SIG-M5 treated with dmso at 0.1 percent for 504 hours (cell line): Measurements from ENCODE around the gene FBXO24.
"Not testable (repeated sequence)": the region's sequence is repeated elsewhere in the genome, so short reads cannot be mapped to it uniquely, and the experiment has no call there.

Experiments used
- DNase-seq: peaks from one replicate; lab custom pipeline; 2025; ENCODE audit not compliant: unreplicated experiment; lab: John Stamatoyannopoulos, UW

FBXO24 gene

DNA sequence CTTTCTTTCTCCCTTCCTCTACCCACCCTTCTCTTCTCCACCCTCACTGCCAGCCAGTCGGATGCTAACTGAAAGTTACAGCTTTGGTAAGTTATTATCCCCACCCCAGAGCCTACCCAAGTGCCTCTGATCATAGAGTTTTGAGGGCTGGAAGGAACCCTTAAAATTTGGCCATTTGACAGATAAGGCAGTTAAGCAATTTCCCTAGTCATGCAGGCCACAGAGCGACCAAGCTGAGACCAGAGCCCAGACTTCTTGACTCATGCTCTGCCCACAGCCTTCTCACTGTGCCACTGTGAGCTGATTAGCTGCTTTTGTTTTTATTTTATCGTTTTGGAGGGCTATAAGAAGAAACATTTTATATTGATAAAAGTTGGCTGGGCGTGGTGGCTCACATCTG, 29.6 kb upstream of the FBXO24 start:
- DNase-seq: no peak

DNA sequence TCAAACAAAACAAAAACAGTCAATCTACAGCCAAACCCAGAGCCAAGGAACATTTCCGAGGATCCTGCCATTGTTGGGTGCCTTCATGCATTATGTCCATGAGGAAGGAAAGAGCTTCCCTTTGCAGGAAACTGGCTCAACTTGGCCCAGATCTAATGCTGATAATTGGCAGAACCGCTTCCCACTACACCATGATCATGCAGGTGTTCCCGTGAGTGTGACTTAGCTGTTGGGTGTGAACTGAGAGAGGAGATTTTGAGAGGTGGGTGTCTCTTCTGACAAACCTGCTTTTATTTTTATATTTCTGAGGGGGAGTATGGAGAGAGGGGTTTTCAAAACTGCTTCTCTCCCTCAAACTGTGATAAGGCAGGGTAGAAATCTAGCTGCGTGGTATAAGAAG, 27.0 kb upstream of the FBXO24 start:
- DNase-seq: no peak

DNA sequence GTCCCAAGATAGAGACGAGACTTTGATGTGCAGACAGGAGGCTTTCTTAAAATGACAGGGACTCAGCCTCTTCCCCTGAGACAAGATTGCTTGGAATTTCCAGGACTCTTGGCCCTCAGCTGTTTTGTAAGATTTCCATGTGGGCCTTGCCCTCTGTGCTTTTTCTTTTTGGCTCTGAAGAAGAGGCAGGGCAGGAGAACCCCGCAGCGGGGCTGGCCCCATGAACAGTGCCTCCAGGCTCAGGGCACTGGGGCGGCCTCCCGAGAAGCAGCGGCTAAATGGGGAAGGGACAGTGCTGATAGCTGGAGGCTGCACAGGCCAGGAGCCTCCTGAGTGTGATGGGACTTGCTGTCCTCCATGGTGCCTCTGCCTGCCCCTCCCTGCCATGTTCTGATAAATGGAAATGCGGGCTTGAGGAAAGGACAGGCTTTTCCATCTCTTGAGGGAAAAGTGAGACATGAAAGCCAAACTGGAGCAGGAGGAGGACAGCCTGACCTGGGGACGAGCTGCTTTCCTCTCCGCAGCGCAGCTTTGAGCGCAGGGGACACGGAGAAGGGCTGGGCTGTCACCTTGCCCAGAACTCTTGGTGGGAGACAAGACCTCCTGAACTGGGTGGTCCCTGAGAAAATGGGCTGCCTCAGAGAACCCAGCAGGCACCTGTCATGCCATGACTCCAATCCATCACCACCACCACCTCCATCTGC, 24.5 kb upstream of the FBXO24 start:
- DNase-seq: no peak

DNA sequence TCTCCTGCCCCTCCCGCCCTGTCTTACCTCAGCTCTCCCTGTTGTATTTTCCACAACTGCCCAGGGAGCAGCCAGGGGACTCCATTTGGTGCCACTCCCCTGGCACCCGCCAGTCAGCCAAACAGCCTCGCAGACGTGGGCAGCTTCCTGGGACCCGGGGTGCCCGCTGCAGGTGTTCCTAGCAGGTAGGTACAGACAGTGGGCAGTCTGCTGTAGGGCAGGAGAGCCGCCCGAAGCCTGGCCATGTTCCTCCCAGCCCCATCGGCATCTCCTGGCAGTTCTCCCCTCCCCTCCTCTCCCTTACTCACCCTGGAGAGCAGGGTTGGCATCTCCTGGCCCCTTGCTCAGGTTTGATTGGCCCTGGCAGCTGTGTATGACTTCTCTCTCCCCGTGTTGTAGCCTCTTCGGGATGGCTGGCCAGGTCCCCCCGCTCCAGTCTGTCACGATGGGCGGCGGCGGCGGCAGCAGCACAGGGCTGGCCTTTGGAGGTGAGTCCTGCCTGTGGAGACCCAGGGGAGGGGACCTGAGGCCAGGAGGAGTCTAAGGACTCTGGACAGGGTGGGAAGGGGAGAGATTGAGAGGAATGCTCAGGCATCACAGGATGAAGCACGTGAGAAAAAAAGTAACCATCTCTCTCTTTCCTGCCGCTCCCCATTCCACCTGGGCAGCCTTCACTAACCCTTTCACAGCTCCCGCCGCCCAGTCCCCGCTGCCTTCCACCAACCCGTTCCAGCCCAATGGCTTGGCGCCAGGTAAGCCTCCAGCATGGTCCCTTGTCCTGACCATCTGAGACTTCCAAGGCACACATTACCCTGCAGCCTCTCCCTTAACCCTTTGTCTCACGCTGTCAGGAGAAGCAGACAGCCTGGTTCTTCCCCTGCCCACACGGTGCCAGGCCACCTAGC, 23.7 kb upstream of the FBXO24 start:
- DNase-seq: no peak

DNA sequence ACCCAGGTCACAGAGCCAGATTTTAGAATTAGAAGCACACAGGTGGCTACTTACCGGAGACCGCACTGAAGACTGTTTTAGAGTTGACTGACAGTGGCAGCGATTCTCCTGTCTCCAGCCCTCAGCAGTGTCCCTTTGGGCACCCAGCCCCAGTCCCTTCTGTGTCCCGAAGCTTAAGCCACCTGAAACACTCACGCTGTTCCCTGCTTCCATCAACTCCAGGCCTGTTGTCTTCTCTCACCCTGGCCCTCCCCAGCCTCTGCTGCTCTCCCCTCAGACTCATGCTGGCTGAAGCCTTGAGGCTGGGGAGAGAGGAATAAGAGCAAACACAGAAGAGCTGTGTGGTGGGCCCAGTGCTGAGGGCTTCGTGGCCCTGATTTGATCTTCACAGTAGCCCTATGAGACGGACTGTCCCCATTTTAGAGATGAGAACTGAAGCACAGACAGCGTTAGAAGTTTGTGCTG, 23.0 kb upstream of the FBXO24 start:
- DNase-seq: no peak

DNA sequence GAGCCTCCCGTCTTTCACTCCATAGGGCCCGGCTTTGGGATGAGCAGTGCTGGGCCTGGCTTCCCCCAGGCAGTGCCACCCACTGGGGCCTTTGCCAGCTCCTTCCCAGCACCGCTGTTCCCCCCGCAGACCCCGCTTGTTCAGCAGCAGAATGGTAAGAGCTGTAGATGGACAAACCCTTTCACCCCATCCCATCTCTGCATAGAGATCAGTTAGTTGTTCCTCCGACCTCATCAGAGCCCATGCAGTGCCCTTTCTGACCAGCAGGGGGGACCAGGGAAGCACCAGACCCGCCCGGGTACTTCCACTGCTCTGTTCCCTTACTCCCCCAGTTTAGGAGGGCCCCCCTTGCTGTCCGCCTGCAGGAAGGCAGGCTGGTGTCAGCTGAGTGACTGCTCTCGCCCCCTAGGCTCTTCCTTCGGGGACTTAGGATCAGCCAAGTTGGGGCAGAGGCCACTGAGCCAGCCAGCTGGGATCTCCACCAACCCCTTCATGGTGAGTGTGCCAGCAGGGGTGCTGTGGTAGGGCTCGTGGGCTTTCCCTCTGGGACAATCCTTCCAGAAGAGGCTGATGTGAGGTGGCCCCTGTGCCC, 22.2 kb upstream of the FBXO24 start:
- DNase-seq: peak; percentile 58

DNA sequence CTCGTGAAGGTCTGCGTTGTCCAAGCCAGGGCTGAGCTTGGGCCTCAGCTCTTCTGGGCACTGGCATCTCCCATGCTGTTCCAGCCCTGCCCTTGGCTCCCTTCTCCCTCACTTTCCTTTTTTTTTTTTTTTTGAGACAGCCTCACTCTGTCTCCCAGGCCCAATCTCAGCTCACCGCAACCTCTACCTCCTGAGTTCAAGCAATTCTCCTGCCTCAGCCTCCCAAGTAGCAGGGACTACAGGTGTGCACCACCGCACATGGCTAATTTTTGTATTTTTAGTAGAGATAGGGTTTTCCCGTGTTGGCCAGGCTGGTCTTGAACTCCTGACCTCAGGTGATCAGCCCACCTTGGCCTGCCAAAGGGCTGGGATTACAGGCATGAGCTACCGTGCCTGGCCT, 21.7 kb upstream of the FBXO24 start:
- not testable (repeated sequence) for DNase-seq

DNA sequence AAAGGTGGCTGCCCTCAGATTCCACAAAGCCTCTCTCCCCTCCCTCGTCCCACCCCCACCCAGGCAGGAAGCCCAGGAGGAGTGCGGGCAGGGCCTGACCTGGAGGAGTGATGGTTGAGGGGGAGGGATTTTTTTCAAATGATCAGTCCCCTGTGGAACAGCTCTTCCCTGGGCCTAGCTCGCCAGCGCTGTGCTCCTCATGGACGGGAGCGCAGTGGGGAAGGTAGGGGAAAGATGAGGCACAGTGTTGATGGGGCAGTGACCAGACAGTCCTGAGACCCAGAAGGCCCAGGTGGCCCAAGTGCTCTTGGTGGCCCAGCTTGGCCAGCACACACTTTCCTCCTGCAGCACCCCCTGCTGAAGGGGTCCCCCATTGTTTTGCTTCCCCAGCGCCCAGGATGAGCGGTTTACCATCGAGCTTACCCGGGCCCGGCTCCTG, 21.0 kb upstream of the FBXO24 start:
- DNase-seq: no peak

DNA sequence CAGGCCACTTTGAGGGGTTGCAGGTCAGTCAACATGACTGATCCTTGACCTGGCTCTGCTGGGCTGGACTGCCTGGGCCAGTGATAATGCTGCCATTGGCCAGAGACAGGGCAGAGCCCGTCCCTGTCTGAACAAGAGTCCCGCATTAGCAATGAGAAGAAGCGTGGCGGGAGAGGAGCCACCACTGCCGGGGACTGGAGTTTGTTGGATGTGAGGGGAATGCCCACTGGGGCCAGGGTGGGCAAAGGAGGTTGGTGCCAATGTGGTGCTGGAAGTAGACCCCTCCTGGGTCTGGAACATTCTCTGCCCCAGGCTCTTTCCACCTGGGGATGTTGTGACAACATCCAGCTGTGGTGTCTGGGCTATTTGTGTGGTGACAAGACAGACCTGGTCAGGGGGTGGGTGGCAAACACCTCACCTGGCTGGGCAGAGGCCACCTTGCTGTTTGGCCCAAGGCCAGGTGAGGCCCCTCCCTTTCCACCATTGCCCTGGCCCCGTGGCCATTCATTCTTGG, 20.1 kb upstream of the FBXO24 start:
- no peak for DNase-seq

DNA sequence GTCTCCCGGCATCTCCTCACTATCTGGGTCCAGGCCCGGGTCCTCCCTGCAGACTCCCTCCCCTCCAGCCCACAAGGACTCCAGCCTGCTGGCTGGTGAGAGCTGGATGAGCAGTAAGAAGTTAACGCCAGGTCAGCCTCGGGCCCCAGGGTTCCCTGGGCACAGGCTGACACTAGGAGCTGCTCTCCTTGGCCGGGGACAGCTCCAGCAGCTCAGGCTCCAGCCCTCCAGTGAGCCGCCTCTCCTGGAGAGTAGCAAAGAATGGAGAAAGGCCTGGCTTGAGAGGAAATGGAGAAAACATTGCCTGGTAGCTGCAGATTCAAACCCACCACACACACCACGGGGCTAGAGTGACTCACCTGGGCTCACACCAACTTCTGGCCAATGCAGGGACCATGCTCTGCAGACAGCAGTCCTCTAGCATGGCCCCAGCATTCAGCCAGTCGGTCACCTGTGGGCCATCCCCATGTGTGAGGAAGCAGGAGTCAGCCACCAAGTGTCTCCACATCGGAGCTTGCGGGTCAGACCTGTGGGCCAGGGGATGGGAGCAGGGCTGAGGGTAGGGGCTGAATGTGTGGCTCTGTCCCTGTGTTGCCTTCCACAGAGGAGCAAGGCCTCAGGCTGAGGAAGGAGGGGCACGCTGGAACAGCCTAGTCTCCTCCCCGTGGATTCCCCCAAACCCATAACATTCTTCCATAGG, 18.9 kb upstream of the FBXO24 start:
- DNase-seq: no peak

DNA sequence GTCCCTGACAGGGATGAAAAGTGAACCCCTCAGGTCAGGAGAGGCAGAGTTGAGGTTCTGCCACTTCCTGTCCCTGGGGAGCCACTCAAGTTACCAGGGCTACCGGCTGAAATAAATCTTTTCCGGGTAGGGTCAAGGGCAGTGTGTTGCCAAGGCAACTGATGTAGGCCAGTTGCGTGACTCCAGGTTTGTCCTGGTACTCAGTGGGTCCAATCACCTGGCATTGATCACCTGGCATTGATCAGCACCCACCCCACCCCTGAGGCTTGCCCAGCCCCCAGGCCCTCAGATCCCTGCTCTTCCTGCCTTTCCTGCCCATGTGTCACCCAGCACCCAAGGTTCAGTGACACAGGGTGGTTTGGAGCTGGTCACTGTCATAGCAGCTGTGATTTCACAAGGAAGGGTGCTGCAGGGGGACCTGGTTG, 18.4 kb upstream of the FBXO24 start:
- no peak for DNase-seq

DNA sequence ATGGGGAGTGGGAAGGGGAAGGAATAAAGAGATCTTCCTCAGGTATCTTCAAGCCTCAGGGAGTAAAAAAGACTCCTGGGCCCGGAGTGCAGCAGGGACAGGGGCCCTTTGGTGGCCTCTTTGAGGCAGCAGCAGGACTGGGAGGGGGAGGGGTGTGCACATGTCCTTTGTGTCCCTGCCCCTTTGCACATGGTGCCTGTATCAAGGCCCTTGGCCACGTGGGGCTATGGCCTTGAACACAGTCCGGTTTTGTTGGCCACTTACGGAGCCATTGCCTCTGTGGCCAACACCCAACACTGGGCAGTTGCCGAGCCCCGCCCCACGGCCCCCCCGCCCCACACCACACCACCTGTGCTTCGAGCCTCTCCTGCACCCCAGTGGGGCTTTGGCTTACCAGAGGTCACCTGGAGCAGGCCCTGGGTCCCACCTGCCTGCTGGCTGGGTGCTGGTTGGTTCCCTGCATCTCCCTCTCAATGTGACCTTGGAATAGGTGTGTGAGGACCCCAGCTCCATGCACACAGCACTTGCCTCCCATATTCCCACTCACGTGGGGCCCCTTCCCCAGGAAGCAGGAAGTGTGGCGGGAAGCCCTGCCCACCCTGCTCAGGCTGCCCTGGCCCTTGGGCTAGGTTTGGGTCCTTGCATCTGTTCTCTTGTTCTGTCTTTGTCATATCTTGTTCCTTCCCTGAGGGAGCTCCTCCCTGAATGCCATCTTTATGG, 17.8 kb upstream of the FBXO24 start:
- no peak for DNase-seq

DNA sequence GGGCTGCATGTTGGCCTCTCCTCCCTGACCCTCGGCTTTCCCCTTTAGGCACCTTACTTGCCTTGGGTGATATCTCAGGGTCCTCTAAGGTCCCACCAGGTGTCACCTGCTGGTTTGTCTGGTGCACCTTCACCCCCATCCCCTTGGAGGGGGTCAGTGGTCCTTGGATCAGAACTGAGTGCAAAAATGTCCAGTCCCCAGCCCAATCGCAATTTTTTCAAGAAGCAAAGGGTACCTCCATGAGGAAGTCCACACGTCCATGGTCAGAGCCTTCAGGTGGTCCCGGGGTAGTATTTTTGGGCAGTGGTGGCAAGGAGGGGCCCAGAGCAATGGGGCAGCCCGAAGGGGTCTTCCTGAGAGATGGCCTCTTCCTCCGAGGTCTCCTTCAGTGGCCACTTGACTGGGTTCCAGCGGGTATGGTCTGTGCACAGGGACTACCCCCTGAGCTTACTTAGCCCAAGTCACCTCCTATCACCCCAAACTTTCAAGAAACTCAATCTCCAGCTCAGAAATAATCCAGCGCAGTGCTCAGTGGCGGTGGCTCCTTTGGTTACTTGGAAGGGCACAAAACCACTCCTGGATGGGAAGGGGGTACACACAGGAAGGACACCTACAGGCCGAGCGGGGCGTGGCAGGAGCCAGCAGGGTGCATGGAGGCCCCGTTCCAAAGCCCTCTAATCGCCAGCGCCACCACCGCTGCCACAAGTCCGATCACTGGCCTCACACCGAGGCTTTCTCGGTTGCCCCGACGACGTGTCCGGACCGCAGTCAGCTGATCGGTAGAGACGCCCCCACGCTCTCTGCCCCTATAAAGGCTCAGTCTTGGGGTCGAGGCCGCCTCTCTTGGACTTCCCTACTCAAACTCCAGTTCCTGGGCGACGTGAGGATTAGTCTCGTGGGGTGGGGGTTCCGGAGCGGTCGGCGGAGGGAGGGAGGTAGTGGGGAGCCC, 17.0 kb upstream of the FBXO24 start:
- peak; percentile 47 for DNase-seq

DNA sequence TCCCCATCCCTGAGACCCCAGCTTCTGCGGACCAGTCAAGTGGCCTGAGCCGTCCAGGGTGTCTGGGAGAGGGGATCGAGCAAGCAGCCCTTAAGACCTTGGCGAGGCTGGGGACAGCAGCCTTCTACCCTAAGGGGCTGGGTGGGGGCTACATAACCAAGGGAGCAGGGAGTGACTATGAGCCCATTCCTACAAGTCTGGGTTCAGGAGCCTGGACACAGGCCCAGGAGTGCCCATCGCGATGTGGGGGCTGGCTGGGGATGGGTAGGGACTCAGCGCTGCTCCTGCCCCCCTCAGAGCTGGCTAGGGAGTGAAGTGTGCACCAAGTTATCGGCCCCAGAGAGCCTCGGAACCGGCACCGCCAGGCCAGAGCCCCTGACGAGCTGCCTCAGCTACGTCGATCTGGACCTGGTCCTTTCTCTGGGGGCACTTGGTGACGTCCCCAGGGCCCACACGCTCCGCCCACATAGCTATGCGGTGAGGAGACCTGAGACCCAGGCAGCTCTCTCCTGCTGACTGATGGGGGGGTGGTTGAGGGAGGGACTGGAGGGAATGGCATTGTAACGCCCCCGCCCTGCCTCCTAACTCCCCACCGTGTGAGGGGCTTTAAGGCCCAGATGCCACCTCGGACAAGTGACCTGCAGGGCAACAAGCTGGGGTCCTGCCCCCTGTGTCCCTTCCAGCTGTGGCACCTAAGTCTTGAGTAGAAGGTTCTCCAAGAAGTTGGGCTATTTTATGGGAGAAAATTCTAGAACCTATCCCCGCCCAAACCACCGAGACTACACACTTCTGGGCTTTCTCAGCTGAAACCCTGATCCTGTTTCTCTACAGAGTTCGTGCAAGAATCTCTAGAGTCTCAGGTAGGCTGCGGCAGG, 14.9 kb upstream of the FBXO24 start:
- DNase-seq: no peak

DNA sequence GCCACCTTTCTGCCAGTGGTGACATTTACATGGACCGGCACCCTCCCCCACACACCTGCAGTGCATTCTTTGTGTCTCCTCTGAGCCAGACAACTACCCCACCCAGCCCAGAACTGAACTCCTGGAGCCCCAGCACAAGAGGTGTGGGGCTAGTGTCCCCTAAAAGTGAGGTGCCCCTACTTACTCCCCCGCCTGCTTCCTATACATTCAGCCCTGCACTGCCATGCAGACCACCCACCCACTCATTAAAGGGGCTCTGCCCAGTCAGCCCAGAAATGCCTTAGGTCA, 14.4 kb upstream of the FBXO24 start:
- DNase-seq: no peak

DNA sequence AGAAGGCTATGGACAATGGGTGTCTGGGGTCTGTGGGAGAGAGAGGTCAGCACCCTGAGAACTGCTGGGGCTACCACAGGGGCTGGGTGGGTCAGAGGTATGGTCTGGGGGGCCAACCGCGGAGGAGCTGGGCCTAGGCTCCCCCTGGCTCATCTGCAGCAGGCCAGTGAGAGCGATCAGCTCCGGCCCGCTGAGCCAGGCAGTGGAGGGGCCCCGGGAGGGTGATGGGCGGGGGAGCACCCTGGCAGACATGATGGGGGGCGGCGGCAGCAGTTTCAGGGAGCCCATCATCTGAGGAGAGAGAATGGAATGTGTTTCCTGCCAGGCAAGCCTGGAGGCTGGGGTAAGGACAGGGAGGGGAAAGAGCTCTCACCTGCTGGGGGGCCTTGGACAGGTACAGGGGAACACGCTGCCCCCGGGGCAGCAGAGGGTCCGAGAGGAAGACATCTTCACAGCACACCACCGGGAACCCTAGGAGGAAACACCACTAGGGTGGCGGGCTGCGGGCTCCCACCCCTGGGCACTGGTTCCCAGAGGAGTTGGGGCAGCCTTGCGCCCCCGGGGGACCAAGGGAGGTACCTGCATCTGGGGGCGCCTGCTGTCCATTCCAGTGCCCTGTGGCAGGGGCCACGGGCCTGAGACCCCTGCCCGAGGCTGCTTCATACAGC, 13.7 kb upstream of the FBXO24 start:
- no peak for DNase-seq

DNA sequence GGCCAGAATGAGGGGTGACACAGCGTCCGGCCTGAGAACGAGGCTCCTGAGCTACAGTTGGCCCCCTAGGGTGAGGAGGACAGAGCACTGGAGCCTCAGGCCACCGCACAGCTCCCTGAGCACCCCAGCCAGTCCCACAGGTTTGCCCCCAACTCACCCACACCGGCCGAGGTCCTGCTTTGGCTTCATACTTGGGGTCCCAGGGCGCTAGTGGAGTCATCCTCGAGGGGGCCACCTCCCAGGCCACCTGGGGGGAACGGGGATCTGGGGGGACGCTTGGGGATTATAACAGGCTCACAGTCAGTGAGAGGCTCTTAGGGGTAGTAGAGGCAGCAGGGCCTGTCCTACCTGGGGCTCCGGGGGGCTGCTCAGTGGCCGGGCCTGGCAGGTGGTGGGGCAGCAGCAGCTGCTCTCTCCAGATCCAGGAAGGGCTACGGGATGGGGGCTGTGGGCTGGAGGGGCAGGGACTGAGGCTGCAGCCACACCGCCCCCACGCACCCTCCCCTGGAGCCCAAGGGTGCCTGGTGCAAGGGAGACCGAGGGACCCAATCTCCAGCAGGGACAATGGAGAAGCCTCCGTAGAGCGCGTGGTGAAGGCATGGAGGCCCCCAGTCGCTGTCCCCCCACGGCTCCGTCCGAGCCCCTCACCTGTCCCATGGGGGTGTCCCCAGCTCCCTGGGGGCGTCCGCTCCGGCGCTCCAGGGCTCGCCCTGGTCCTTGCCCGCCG, 13.0 kb upstream of the FBXO24 start:
- DNase-seq: no peak
